ENCODE results near the gene GPR78. TPM values are rescaled to one million over a fixed set of nuclear protein-coding genes. Genes with fewer than 3 reads are reported as not detected.

GPR78 gene
- polyA plus RNA-seq, 1 donor (not counting 4 experiments of a cell fraction or from before 2014, with no cell fraction given) = not detected

DNA sequence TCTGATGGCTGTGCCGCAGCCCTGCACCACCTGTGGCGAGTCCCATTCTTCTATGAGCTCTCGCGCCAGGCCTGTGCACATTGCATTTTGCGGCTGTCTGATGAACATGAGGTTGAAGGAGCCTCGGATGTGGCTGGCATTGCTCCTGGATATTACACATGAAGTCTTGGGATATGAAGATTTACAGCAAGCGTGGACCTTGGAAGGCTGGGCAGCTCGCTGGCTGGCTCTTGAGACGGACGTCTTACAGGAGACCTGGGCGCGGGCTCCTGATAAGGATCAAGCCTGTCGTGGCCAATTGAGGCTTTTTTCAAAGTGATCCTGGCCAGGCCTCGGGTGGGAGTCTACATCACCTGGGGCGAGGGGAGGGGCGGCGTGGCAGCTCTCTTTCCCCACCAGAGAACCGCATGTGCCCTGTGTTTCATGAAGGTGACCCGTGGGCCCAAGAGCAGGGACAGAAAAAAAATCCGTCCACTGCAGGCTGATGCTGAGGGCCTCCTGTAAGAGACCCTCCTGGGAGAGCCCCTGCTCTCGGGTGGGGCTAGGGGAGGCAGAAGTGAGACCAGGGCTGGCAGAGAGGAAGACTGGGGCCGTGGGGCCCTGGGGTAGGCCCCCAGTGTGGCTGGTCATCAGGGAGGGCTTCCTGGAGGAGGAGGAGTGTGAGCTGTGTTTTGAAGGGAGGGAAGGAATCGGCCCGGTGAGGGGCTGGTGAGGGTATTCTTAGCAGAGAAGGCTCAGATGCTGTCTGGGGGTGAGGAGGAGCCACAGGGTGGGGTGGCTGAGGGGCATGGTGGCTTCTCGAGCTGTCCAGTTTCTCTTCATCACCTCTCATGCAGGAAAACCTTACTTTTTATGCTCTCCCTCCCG lies 36.0 kb downstream of the GPR78 start:
- DNase-seq (ENCODE audit: low read depth, low spot score) = no peak
- Histone ChIP-seq H3K4me2 (ENCODE audit: control insufficient read depth, extremely low read depth, insufficient read depth, low read depth, low read length) (no peak overlapping the region), H3K79me2 (ENCODE audit: control insufficient read depth, insufficient read depth, low read length) (no peaks in the 10 kb centered on the region), H4K20me1 (ENCODE audit: control insufficient read depth, extremely low read depth, insufficient read depth, low read length) (no peaks in the 10 kb centered on the region), H3K27ac (ENCODE audit: control insufficient read depth, insufficient read depth, low read length) (no peak overlapping the region), H3K9me3 (ENCODE audit: control insufficient read depth, low read depth, low read length) (no peaks in the 10 kb centered on the region), H2AFZ (ENCODE audit: control insufficient read depth, low read length) (no peak overlapping the region), H3K36me3 (ENCODE audit: control insufficient read depth in 2 of 2, extremely low read depth in 1 of 2, insufficient read depth in 2 of 2, low read length in 2 of 2) (no peaks in the 10 kb centered on the region), H3K4me1 (ENCODE audit: control insufficient read depth, extremely low read depth, insufficient read depth, low read length) (no peaks in the 10 kb centered on the region), H3K27me3 (ENCODE audit: control insufficient read depth, extremely low read depth, insufficient read depth, low read length) (no peaks in the 10 kb centered on the region), H3K9me1 (ENCODE audit: control insufficient read depth, extremely low read depth, insufficient read depth, low read length) (no peaks in the 10 kb centered on the region), H3K4me3 (ENCODE audit: control insufficient read depth in 2 of 3, extremely low read depth in 1 of 3, insufficient read depth in 2 of 3, low read depth in 1 of 3, low read length in 3 of 3) (no peak overlapping the region), H3K9ac (ENCODE audit: control insufficient read depth, extremely low read depth, insufficient read depth, low read length) (no peak overlapping the region)
- TF ChIP-seq EZH2 (IDR thresholded peaks at IDR 0.05; ENCODE audit: low read length) = no peak
- TF ChIP-seq, protein P1, sequence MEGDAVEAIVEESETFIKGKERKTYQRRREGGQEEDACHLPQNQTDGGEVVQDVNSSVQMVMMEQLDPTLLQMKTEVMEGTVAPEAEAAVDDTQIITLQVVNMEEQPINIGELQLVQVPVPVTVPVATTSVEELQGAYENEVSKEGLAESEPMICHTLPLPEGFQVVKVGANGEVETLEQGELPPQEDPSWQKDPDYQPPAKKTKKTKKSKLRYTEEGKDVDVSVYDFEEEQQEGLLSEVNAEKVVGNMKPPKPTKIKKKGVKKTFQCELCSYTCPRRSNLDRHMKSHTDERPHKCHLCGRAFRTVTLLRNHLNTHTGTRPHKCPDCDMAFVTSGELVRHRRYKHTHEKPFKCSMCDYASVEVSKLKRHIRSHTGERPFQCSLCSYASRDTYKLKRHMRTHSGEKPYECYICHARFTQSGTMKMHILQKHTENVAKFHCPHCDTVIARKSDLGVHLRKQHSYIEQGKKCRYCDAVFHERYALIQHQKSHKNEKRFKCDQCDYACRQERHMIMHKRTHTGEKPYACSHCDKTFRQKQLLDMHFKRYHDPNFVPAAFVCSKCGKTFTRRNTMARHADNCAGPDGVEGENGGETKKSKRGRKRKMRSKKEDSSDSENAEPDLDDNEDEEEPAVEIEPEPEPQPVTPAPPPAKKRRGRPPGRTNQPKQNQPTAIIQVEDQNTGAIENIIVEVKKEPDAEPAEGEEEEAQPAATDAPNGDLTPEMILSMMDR (optimal IDR thresholded peaks at IDR 0.05 in 1 of 3, IDR thresholded peaks at IDR 0.05 in 1 of 3, conservative IDR thresholded peaks at IDR 0.05 in 1 of 3; ENCODE audit: extremely low read depth in 1 of 3, insufficient read depth in 2 of 3, low read length in 3 of 3) = no peak
- no peak for FAIRE-seq
- dilution Hi-C loops (cut with MboI; ENCODE audit: extremely low pct_ligation_motif_present, low sequenced_read_pairs) = no loop called here

DNA sequence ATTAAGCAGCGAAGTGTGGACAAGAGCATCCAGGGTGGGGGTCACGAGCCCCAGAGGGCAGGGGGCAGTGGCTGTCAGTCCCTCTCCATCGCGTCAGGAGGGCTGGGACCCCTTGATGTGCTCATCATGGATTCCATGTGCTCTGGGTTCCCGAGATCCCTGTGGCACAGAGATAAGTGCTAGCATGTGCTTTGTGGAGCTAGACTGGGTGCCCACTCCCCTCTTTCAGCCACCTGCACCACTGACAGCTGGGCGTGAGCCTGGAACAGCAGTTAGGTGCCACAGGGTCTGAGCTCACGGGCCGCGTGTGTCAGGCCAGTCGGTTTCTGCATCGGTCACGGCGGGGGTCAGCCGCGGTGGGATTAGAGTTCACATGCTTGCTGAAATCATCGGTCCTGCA lies 36.6 kb downstream of the GPR78 start:
- Histone ChIP-seq H3K9ac (ENCODE audit: control insufficient read depth, extremely low read depth, insufficient read depth, low read length) (no peak overlapping the region), H2AFZ (ENCODE audit: control insufficient read depth, low read length) (no peak overlapping the region), H3K9me3 (ENCODE audit: control insufficient read depth, low read depth, low read length) (no peaks in the 10 kb centered on the region), H3K4me2 (ENCODE audit: control insufficient read depth, extremely low read depth, insufficient read depth, low read depth, low read length) (no peak overlapping the region), H3K36me3 (ENCODE audit: control insufficient read depth in 2 of 2, extremely low read depth in 1 of 2, insufficient read depth in 2 of 2, low read length in 2 of 2) (no peaks in the 10 kb centered on the region), H3K4me1 (ENCODE audit: control insufficient read depth, extremely low read depth, insufficient read depth, low read length) (no peaks in the 10 kb centered on the region), H4K20me1 (ENCODE audit: control insufficient read depth, extremely low read depth, insufficient read depth, low read length) (no peaks in the 10 kb centered on the region), H3K79me2 (ENCODE audit: control insufficient read depth, insufficient read depth, low read length) (no peaks in the 10 kb centered on the region), H3K9me1 (ENCODE audit: control insufficient read depth, extremely low read depth, insufficient read depth, low read length) (no peaks in the 10 kb centered on the region), H3K4me3 (ENCODE audit: control insufficient read depth in 2 of 3, extremely low read depth in 1 of 3, insufficient read depth in 2 of 3, low read depth in 1 of 3, low read length in 3 of 3) (no peak overlapping the region), H3K27ac (ENCODE audit: control insufficient read depth, insufficient read depth, low read length) (no peak overlapping the region), H3K27me3 (ENCODE audit: control insufficient read depth, extremely low read depth, insufficient read depth, low read length) (no peaks in the 10 kb centered on the region)
- TF ChIP-seq, protein P1 (optimal IDR thresholded peaks at IDR 0.05 in 1 of 3, IDR thresholded peaks at IDR 0.05 in 1 of 3, conservative IDR thresholded peaks at IDR 0.05 in 1 of 3; ENCODE audit: extremely low read depth in 1 of 3, insufficient read depth in 2 of 3, low read length in 3 of 3) = no peak
- no peak for TF ChIP-seq EZH2 (IDR thresholded peaks at IDR 0.05; ENCODE audit: low read length)
- FAIRE-seq (no peak), DNase-seq (ENCODE audit: low read depth, low spot score) (no peak)
- dilution Hi-C loops (cut with MboI; ENCODE audit: extremely low pct_ligation_motif_present, low sequenced_read_pairs) = no loop called here
